ENCODE results near the gene PHLPP1. TPM values are rescaled to one million over a fixed set of nuclear protein-coding genes. Genes with fewer than 3 reads are reported as not detected.

The PHLPP1 gene
- total and polyA plus RNA-seq, 9 of the 15 experiments (the other 6 are each of a cell fraction or from before 2014, with no cell fraction given): 0.56 to 9.0 (median 4.5) TPM

- Histone ChIP-seq H4K20me1 (replicated peaks; ENCODE audit: control insufficient read depth, insufficient read depth, low read length) (no peaks in the 10 kb centered on the region), H3K27me3 (ENCODE audit: control insufficient read depth in 2 of 2, insufficient read depth in 2 of 2, low read length in 2 of 2) (no peaks in the 10 kb centered on the region), H3K4me2 (ENCODE audit: insufficient read depth, low read length) (no peak overlapping the region), H3K9me3 (replicated peaks; ENCODE audit: control insufficient read depth, insufficient read depth, low read depth, low read length) (no peaks in the 10 kb centered on the region), H3K4me3 (no peak overlapping the region), H3K9ac (ENCODE audit: insufficient read depth in 1 of 2, low read depth in 2 of 2, low read length in 2 of 2) (no peak overlapping the region), H3K27ac (ENCODE audit: extremely low read depth, low read depth, low read length) (no peak overlapping the region), H3K9me1 (ENCODE audit: control insufficient read depth, insufficient read depth, low read length) (no peaks in the 10 kb centered on the region), H3K4me1 (replicated peaks in 1 of 2; ENCODE audit: control insufficient read depth in 2 of 2, insufficient read depth in 2 of 2, low read length in 2 of 2) (no peaks in the 10 kb centered on the region; a peak in 2 of 5 replicates), H3K36me3 (ENCODE audit: control insufficient read depth, insufficient read depth, low read length) (no peaks in the 10 kb centered on the region), H3K79me2 (ENCODE audit: control insufficient read depth, insufficient read depth, low read length) (peaks cover 32% of the 10 kb centered on the region), H2AFZ (ENCODE audit: low read depth, low read length) (no peak overlapping the region)
- intact Hi-C loops (cut with micrococcal nuclease) (no loop called here), in situ Hi-C loops (cut with MboI) (no loop called here)
- POLR2A ChIA-PET: no interaction called here
- DNase-seq (ENCODE audit: extremely low read depth in 1 of 4, low spot score in 3 of 4) (no peak), FAIRE-seq (no peak), ATAC-seq (no peak)
- TF ChIP-seq ZNF551 (CRISPR knock-in tag; IDR thresholded peaks at IDR 0.05): no peak
- TF ChIP-seq MTF1 (CRISPR knock-in tag; IDR thresholded peaks at IDR 0.05; ENCODE audit: borderline replicate concordance): no peak
- no peak for TF ChIP-seq HMG20A (CRISPR knock-in tag; conservative IDR thresholded peaks at IDR 0.05)
- TF ChIP-seq DIDO1 (tag; IDR thresholded peaks at IDR 0.05; ENCODE audit: low read depth): no peak
- no peak for TF ChIP-seq POU5F1 (IDR thresholded peaks at IDR 0.05; ENCODE audit: borderline replicate concordance, low read depth, low read length, partially characterized antibody)
- no peak for TF ChIP-seq NCOA2 (IDR thresholded peaks at IDR 0.05; ENCODE audit: partially characterized antibody in 2 of 2)
- 80% methylated on average over 4 of the region's 5 CpGs for WGBS (ENCODE audit: insufficient coverage, low coverage, missing lambda C conversion rate)
- no TSS peak for BruUV-seq (replicated peaks)
- CTCF ChIA-PET (ENCODE audit: low intra/inter-chr PET ratio): interaction anchor here (0.6 kb wide), 1 partner anchor 174 kb away, joined by 7 read pairs; no protein-coding TSS in a partner anchor
Measured at GRCh38 chr18:62759704-62760402, 44.5 kb downstream of the PHLPP1 start.
